HG03378 (cell line): Measurements from ENCODE around the gene HOXB2.
"Not testable (repeated sequence)": the region's sequence is repeated elsewhere in the genome, so short reads cannot be mapped to it uniquely, and the experiment has no call there.

ENCODE experiments used
- ATAC-seq: cut with Tn5 transposase; IDR thresholded peaks from one replicate; pipeline ENCODE4 v1.9.1; 2021; ENCODE audit warnings: mild to moderate bottlenecking, moderate library complexity; ENCODE audit not compliant: unreplicated experiment

Gene HOXB2

DNA sequence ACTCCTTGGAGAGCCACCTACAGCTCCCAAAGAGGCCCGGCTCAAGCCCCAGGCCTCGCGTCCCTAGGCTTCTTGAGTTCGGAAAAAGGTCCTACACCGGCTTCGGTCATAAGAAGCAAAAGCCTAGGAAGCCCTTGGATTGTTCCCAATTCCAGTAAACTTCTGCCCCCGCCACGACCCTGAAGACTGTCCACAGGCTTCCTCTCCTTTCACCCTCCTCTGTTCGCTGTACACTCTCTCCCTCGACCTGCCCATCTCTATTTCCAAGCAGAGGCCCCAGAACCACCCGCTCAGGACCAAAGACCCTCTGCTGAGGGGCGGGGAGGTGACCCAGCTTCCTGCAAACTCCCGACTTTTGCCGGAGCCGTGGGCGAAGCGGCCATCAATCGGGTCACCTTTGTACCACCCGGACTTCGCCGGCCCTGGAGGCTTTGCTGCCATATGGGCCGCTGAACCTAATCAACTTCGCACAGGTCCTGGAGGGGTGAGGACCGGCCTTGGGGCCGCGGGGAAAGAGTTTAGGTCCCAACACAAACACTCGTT, 2.7 kb downstream of the HOXB2 start:
- no peak for ATAC-seq

DNA sequence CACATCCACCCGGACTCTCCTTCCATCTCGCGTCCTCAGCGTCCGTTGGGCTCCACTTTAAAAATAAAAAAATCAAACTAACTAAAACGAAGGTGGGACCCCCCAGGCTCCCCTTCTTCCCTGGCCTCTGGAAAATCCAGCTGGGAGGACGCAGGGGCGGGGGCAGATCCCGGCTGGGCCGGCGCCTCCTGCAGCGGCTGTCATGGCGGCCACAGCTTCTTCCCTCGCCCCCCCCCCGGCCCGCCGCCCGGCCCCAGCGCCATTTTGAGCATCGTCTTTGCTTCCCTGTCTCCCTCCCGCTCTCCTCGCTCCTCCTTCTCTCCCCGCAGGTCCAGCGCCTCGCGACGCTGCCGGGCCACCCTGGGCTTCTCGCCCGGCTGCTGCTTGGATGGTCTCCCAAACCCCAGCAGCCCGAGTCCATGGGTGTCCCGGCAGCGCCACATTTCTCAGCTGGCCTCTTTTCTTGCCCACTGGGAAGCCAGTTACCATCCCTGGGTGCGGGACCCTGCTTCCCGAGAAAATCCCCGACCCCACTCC, 3.3 kb downstream of the HOXB2 start:
- no peak for ATAC-seq

DNA sequence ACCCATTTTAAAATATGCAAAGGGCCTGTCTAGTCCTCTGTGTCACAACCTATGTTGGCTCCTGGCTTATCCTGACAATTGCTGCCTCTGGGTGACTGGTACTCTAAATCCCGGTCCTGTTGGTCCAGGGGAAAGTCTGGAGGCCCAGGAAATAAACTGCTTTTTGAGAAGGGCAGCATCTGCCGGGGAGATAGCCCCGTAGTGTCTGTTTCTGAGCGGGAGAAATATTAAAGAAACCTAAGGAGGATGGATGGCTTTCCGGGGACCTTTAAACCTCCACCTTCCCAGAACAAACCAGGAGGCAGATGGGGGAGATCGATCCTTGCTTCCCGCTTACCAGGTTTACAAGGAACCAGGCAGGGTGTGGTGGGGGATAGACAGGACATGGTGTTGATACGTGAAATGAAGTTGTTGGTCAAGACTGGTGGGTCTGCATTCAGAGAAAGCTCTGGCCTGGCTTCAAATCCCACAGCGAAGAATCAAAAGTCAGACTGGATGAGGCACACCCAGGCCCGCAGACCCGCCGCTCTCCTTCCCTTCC, 3.8 kb downstream of the HOXB2 start:
- ATAC-seq: no peak

DNA sequence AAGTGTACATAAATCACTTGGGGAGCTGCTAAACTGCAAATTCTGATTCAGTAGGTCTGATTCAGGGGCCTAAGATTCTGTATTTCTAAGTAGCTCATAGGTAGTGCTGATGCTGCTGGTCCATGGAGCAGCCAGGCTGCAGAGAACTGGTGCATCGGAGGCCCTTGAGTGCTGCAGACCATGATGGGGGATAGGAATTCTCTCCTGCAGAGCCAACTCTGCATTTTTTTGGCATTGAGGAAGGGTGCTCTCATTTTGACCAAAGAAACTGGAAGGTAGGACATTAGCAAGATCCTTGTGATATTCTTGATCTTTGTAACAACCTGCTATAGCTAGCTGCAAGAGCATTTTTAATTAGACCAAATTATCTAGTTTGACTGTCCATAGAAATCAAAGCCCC, 4.7 kb downstream of the HOXB2 start:
- no peak for ATAC-seq

DNA sequence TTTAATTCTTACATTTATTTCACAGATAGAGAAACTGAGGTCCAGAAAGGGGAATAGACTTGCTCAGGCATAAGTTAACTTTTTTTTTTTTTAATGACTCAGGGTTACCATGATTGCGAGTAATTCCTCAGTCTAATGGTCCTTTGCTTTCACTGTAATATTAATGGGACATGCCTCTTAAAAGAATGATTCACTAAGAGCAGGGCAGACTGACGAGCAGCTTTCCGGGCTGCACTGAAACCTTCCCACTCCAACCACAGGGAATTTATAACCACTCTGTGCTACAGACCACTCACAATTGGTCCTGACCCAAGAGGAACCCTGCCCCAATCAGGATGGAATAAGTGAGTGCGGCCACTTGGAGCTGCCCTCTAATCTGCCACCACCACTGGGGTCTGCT, 5.7 kb downstream of the HOXB2 start:
- no peak for ATAC-seq

DNA sequence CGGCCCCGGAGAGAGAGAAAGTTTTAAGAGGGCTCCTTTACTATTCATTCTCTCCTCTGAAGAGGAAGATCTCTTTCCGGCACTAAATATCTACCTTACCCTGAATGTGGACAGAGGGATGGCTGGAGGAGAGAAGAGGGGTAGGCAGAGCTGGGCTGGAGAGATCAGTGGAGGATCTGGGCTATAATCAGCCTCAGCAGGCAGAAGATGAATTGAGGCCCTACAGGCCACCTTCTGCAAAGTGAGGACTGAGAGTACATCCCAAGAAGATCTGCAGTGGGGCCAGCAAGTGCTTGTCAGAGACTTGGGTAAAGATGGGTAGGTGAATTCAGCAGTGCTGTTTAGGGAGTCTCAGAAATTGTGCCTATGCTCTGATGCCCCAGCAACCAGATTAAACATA, 7.6 kb downstream of the HOXB2 start:
- ATAC-seq: no peak

DNA sequence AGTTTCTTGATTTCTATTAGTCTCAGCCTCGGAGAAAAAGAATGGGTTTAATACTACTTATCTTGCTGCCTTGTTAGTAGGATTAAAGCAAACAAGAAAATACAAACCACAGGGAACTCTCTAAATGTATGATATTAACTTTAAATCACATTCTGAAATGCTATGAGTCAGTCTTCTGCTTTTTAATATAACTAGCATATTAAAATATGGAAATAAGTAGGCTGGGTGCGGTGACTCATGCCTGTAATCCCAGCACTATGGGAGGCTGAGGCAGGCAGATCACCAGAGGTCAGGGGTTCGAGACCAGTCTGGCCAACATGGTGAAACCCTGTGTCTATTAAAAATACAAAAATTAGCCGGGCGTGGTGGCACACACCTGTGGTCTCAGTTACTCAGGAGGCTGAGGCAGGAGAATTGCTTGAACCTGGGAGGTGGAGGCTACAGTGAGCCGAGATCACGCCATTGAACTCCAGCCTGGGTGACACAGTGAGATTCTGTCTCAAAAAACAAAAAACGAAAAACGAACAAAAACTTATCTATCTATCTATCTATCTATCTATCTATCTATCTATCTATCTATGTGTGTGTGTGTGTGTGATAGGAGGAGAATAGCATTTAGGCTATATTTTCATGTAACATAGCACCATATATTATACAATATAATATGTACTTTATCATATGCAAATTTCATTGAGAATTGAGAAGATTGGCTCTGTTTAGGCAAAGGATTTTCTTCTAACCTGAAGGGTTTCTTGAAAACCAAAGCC, 8.9 kb downstream of the HOXB2 start:
- ATAC-seq: not testable (repeated sequence)

DNA sequence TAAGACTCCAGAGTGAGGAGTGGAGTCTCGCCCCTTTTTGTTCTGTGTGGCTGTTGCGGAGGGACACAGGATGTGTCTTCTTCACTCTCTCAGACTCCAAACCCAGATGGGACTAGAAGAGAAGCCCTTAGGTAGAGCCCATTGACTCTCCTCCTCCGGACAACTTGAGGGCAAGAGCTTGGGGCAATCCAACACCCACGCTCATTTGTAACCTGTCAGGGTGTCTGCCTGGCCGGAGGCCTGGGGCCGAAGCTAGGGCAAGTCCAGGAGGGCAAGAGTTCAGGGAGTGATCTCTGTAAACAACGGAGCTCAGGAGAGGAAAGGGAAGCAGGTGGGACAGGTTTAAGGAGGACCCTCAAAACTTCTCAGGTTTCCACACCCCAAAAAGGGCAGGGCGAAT, 12.6 kb downstream of the HOXB2 start:
- ATAC-seq: no peak

DNA sequence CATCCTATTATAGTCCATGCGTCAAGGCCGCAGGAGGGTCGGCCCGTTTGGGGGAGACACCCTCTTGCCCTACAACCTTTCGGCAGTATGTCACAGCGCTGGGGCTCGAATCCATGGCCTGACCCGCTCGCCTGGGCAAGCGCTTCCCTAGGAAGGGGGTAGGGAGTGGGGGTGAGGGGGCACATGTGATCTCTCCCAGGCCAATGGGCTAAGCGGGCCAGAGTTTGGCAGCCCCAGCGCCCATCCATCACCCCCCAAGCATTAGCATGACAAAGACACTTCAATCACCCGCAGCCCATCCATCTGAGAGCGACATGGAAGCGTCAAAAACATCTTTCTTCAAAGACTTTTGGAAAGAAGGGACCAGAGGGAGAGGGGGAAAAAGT, 14.0 kb downstream of the HOXB2 start, which contains the start of gene HOXB1:
Gene HOXB1, minus strand, starts transcription at position 125 of the 386 bp plus-strand sequence. Its CDS starts 107 bp downstream, at position 18.
- ATAC-seq: no peak

DNA sequence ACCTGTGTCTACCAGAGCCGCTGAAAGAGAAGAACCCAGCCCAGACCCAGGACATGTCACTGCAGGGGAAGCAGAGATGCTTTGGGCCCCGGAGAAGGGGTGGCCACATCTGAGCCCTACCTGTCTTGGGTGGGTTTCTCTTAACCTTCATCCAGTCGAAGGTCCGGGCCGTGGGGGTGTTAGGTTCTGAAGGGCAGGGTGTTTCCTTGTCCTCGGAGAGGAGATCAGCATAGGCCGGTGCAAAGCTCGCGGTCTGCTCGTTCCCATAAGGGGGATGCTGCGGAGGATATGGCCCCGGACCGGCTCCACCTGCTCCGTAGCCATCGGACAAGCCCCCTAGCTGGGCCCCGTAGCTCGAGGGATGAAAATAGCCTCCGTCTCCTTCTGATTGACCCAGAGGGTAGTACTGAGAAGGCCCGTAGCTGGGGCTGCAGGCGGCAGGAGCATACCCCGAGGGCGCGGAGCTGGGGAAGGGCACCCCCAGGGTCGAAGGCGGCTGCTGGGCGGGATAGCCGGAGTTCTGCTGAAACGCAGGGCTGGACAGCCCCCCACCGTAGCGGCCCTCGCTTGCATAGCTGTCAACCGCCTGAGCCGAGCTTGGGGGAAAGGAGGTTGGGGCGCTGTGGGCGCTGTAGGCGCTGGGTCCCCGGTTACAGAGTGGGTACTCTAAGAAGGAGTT, 14.6 kb downstream of the HOXB2 start:
- ATAC-seq: no peak

DNA sequence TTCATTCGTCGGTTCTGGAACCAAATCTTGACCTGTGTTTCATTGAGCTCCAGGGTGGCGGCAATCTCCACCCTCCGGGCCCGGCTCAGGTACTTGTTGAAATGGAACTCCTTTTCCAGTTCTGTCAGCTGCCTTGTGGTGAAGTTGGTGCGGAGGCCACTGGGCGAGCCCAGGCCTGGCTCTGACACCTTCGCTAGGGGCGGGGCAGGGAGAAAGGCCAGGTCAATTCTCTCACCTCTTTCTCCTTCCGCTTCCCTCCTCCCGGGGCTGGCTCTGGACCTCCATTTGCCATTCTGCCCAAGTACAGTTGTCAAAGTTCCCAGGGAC, 15.3 kb downstream of the HOXB2 start:
- ATAC-seq: no peak

DNA sequence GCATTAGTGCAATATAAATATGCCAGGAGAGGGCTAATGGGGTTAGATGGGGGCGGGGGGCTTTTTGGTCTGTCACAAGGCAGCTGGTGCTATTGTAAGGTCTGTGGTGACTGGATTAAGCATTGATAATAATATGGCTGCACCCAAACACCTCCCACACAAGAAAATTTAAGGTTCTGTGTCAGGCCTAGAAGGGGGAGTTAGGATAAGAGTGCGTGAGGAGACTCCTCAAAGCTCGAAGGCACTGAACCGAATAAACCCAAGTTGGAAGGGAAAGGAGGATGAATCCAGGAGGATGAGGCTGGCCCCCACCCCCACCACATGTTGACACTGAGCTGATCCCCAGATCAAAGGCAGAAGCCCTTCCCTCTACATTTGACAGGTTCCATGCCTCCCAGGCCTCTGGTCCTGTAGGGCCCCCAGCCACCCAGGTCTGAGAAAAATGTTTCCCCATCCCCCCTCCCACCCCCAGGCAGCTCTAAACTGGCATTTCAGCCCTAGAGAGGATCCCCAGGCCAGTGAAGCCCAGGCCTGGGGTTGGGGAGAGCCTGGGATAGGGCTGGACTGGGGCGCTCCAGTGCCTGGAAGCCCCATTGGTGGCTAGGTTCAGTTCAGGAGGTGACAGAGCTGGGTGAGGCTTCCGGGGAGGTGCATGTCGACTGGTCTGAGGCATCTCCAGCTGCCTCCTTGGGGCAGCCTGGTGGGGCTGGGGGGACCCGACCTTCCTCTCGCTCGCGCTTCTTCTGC, 15.8 kb downstream of the HOXB2 start:
- ATAC-seq: no peak

DNA sequence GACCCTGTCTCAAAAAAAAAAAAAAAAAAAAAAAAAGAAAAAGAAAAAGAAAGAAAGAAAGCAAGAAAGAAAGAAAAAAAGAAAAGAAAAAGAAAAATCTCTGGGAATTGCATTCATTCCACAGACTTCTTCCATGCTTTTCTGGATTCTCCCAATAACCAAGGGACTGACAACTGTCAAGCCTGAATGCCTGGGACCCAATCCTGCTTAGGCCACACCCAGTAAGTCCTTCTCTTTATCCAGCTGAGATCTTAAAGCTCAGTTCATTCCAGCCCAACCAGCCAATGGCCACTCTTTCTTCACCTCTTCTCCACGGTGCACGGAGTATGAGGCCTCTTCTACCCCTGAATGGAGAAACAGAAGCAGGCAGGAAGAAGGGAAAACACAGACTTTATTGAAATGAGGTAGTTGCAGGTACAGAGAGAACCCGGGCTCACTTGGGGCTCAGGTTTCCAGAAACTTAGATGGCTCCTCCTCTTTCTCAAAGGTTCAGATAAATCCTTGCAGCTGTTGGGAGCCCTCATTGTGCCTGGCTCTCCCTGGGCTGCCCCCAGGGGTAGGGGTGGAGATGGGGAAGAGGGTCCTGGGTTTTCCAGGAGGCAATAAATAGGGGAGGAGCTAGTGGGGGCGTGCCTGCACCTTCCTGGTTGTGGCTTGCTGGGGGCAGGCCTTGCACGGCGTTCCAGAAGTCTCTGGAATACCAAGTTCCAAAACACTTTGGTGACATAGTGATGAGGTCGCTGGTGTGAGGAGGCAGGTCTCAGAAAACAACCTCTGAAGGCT, 16.6 kb downstream of the HOXB2 start:
- ATAC-seq: no peak

DNA sequence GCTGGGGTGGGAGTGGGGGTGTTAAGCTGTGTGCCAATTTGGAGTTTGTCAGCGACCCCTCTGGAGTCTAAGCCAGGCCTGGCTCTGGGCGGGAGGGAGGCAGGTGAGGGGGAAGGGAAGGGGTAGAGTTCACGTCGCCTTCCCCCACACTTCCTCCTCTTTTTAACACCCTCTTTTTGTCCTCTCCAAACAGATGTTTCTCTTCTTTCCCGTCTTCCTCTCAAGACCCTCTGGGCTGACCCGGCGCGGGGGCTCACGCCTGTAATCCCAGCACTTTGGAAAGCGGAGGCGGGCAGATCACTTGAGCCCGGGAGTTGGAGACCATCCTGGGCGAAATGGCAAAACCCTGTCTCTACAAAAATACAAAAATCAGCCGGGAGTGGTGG, 17.4 kb downstream of the HOXB2 start:
- no peak for ATAC-seq

DNA sequence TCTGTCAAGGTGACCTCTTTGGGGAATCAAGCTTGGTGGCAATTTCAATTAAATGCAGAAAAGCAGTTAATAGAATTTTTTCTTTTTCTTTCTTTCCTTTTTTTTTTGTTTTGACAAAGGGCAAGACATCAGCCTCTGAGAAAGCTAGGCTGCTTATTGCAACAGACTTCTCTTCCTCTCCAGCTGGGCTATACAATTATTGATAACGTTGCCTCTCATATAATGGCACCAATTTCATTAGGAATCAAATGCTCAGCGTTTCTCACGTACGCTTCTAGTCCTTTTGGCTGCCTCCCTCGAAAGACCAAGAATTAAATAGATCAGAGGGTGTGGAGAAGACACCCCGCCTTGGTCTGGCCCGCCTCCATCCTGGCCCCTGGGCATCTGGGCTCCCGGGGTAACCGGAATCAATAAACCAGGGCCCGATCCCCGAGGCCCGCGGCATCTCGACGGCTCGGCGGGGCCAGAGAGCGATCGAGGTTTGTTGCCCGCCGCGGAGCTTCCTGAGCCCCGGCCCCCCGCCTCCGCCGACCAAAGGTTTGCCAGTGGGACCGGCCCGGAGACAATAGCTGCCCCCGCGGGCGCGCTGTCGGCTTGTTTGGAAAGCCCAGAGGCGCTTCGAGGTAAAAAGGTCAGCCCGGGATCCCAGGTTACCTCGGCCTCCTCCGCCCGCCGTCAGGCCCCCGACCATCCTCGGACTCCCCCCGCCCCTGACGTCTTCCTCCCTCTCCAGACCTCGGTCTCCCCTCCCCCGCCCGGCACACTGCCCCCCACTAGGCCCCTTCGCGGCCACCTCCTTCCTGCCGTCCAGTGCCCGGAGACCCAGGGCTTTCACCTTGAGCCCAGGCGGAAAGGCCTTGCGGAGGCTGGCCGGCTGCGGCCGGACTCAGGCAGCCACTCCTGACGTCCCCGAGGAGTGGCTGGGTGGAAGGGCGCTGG, 18.0 kb downstream of the HOXB2 start:
- ATAC-seq: no peak

DNA sequence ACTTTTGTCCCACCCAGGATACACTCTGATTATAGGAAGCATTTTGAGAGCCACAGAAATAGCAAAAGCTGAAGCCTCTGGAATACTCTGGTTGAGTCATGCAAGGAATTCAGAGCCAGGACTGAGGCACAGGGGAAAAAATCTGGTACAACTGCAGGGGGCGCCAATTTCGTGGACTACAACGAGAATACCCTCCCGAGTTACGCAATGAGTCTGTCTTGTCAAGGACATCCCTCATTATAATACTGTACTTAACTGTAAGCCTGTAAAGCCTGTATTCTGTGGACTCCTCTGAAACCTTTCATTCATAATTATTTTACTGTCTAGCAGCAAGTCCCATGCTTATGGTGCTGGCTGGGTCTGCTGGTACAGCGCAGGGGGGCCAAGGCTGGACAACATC, 21.9 kb downstream of the HOXB2 start:
- no peak for ATAC-seq

DNA sequence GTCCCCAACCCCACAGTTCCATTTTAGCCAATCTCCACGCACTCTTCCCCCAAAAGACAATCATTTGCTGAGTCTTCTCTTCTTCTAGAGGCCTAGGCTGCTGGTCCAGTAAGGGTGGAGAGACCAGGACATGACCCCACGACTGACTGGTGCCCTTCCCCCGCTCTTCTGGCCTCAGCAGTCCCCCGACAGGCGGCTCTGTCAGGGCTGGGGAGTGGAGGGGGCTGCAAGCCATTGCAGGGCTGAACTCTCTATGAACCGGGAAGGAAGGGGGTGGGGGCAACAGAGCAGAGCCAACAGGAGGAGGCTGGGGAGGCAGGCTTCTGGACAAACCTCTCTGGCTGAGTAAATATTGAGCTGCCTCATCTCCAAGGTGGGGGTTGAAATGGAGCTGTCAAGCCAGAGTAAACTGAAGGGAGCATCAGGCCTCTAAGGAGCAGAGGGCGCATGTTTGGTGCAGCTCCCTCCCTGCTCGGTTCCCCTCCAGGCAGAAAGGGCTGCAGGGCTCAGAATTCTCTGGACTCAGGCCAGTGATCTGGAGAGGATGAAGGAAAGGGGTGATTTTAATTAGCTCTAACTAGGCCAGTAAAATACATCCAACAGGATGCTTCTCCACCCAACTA, 22.8 kb downstream of the HOXB2 start:
- no peak for ATAC-seq

DNA sequence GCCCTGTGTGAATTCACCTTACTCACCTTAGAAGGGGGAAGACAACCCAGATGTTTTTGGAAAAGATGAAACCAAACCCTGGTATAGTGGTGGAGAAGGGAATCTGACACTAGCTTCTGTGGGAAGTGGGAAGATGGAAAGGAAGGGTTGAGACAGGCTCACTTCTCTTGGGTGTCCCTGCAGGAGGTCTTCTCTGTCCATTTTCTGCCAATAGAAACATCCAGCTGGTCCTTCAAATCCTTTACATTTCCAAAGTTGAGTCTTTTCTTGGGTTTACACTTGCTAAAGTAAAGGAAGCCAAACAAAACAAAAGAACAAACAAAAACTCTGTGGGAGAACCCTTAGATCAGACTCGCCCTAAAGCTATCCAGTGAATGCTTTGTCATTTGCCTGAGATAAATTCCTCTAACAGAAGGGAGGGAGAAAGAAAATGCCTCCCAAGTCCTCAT, 24.3 kb downstream of the HOXB2 start:
- ATAC-seq: no peak

DNA sequence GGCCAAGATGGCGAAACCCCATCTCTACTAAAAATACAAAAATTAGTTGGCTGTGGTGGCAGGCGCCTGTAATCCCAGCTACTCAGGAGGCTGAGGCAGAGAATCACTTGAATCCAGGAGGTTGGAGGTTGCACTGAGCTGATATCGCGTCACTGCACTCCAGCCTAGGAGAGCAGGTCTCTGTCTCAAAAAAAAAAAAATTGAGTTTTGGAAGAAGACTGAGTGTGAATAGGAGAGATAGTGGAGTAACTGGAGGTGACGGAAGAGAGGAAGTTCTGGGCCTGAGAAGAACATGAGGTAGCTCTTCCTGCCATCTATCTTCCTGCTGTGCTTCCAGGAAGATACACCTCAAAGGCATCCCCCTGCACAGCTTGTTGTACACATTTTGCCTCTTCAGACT, 25.5 kb downstream of the HOXB2 start:
- no peak for ATAC-seq
